ENCODE measurements around the gene KIDINS220.

KIDINS220 gene

DNA sequence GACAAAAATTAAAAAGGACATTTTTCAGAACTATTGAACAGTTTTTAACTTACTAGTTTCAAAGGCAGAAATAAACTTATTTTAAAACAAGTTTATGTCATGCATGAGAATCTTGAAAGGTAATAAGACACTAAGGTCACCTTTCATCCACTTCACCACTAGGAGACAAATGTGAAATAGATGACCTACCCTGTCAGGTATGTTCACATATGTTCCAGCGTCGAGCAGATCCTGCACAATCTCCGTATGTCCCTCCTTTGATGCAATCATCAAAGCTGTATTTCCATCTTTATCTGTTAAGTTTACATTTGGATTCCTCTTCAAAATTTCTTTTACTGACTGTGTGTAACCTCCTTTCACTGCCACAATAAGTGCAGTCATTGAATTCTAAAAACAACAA lies 34.7 kb downstream of the KIDINS220 start:
- no peak for DNase-seq

DNA sequence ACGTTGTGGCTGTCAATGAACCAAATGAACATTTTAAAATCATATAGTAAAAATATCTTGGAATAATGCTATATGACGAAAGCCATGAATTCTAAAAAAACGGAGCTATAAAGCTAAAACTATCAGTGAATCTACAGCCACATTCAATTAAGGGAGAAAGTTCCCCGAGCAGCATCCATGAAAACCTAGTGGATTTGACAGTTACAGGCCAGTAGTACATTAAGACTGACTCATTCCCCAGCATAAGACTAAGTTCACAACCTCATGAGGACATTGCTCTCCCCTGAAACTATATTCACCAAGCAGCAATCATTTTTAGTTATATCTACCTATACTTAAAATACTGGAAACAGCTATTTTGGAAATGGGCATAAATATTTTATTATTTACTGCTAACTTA lies 36.6 kb downstream of the KIDINS220 start:
- no peak for DNase-seq

DNA sequence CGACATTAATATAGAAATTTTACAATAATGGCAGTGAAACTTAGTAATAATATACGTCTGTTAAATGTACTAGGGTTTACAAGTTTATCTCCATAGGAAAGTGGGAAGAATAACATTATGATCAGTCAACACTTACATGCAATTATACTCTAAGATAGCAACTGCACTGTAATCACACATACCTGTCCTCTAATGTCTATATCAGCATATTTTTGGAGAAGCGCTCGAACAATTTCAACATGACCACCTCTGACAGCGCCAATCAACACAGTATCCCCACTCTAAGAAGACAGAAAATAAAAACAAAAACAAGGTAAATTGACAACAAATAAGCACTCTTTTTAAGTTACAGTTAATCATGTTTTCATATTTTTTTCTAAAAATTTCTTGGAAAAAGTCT lies 37.2 kb downstream of the KIDINS220 start:
- DNase-seq, result no peak

DNA sequence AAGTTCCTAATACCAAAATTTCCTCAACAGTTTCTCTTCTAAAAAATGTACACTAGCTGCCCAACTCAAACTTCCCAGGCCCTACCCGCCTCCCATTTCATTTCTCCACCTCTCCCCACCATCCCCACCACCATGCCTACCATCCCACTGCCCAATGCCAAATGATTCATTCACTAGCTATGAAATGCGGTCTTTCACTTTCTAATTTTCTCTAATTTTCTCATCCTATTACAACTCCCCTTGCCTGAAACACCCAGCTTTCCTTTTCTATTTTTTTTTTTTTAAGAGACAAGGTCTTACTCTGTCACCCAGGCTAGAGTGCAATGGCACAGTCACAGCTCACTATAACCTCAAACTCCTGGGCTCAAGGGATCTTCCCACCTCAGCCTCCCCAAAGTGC lies 38.4 kb downstream of the KIDINS220 start:
- no peak for DNase-seq

DNA sequence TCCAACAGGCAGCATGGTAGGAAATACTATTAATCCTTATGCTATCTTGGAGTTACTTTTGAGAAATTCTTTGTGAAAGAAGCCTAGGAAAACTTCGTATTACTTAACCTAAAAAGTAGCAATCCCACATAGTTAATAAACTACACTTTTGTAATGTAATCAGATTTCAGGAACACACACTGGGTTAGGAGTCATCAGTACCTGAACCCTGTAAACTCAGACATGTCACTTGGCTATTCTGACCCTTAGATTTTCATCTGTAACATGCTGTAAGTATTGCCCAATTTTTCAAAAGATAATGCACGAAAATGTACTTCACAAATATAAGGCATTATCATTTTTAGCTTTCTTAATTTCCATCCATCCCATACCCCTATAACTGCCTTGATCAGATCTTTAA lies 39.0 kb downstream of the KIDINS220 start:
- DNase-seq, result no peak

DNA sequence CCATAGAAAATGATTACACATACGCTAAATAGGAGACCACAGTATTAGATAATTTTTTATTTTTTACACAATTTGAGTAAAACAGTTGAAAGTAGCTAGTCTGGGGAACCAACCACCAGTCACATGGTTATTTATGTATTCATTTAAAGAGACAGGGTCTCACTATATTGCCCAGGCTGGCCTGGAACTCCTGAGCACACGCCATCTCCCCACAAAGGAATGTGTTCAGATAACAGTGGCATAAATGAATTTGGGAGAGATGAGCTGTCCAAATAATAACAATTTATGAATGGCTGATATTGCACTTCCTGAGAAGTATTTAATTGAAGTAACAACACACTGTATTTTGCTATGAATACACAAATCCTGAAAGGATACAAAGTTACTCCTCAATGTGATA lies 39.7 kb downstream of the KIDINS220 start:
- no peak for DNase-seq

DNA sequence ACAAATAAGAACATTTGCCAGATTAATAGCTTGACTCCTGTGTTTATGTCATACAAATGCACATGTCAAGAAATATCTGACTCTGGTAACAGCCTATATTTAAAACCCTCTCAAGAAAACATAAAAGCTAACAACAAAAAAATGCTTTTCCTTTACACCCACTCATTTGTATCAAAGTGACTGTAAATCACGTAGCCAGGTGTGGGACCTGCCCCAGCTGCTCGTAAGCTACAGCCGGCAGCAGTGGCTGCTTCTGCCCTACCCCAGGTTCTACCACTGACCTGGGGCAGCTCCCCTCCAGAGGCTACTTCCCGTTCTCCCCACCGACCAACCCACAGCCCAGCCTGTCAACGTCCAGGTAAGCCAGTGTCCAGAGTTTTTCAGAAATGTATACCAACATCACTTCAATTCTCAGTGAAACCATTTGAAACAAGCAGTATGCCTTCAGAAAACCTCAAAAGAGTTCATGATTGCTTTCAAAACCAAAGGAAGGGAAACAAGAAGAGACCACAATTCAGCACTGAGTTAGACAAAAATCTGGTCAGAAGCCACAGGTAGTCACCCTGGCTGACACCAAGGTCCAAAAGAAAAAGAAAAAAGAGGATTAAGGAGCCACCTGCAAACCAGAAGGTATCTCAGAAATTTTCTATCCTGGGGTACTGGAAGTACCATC lies 40.4 kb downstream of the KIDINS220 start:
- no peak for DNase-seq

DNA sequence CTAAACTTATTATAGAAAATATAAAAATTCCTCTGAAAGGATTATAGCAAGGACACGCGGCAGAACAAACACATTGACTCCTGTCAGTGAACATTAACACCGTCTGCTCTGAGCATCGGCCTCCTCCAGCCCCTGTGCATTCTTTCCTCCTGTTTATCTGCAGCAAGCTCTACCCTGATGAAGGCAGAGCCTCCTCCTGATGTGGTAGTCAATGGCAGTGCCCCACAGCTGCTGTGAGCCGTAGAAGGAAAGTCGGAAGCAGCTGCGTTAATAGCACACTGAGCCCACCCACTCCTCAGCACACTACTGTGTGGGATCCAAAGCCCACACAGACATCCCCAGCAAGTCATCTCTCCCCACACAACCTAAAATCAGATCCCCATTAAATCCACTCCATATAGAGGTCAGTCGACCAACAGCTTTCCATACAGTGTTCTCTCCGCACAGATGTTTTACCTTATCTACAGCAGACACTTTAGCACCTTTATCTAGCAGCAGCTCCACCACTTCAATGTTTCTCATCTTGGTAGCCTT lies 41.0 kb downstream of the KIDINS220 start:
- no peak for DNase-seq

DNA sequence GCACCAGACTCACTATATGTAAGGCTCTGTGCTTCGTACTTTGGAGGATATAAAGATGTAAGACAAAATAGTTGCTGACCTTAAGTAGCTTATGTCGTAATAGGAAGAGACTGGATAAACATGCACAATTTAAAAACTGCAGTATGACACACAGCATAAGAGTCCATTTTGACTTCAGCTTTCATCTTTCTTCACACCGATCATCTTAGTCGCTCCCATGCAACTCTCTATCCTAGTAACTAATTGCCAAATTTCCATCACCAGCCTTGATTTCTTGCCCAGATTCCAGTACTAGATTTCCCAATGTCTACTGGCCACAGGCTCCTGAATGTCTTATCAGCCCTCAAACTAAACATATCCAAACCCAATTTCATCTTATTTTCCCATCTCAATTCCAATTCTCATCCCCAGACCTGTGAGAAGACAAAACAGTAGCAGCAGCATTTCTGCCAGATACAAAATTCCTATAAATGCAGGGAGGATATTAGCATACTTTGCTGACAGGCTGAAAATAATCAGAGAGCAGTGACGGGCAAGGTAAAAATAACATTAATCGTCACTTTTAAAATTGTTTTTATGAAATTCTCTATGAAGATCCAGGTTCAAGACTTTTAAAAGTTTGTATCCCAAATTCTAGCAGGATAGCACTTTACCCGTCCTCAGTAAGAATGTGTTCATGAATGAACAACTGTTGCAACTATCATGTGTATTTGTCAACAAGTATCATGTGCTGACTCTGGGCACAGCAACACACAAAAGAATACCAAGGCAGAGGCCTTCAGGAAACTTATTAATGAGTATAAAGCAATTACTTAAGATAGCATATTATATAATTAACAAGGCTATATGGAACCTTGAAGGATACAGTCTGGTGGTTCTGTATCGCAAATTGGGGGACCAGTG lies 42.2 kb downstream of the KIDINS220 start:
- no peak for DNase-seq

DNA sequence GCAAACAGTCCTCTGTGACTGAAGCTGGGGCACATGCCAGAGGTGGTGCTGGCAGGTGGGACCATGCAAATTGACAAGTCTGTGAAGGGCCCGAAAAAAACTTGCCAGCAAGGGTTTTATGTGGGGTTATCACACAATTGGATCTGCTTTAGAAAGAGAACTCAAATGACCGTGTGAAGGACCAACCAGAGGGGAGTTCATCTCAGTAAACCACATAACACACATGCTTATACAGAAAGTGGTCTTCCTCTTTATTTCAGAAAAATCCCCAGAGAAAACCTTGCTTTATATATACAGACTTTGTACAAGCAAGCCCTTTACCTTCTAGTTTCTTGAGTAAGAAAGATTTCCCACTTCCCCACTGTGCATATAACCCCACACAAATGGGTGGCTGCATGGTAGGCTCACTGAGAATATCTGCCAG lies 46.7 kb downstream of the KIDINS220 start:
- DNase-seq, result no peak

DNA sequence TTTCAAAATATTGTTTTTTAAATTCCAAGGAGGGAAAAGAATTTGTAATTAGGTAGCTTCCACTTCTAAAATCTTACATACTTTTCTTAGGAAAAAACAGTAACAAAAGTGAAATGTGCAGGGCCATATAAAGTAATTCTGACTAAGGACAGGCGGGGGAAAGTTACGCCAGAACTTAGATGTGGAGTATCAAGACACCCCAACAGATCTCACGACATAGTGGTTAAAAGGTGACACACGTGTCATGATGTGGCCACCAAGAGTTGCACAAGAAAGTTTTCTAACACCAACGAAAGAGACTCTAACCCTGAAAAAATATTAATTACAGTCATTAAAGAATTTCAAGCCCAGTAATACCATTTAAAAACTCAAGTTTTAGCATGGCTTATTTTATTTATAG lies 51.0 kb downstream of the KIDINS220 start:
- DNase-seq, result no peak

DNA sequence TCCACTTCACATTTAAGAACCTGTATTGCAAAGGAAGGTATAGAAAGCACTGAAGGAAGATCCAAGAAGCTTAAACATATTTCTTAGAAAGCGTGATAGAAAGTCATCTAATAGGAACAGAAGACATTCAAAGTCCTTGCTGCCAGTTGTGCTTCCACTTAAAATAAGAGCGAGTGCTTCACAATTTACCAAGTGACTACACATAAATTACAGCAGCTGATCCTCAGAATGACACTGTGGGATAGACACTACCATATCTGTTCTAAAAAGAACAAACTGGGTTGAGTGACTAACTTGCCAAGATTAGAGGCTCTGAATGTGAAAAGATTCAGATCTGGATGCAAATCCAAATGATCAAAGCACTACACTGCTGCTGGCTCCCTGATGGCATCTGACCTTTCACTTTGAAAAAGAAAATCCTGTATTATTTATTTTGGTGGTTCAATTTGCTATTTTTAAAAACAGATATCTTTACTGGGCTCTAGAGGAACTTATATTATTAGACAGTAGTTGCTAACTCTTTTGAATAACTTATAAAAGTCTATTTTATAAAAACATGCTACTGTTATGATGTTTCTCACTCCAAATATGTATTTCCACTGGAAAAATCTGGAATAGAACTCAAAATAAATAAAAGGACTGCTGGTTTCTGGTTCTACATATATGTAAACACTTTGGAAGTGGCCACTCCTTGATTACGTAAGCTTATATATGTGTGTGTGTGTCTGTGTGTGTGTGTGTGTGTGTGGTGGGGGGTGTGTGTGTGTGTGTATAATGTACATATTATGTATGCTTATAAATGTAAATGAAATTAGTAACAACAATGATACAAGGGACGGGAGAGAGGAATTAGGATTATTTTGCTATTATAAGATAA lies 57.4 kb downstream of the KIDINS220 start:
- no peak for DNase-seq

DNA sequence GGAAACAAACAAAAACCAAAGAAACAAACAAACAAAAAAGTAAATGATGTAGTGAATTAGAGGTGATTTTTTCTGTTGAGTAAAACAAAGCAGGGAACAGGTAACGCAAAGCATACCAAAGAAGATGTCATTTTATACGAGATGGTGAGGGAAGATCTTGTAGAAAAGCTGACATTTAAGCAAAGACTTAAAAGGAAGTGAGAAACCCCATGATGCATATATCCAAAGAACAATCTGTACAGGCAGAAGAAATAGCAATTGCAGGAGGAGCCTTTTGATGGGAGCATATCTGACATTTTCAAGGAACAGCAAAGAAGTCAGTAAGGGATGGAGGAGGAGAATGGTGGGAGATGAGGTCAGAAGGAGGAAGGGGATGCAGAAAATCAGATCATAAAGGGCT lies 63.0 kb downstream of the KIDINS220 start:
- no peak for DNase-seq

DNA sequence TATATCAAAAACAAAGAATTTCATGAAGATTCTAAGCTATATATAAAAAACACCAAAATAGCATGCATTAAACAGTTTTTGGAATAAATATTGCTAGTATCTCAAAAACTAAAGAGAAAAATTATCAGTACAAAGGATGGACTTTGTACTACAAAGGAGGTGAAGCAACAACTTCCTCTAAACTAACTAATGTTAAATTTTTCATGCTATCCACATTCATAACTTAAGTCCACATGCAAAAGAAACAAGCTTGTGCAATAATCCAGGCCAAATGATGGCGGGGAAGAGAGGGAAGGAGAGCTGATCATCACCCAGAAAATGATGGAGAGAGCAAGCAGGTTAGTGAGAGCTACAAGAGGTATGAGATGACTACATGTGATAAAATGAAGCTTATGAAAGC lies 70.1 kb downstream of the KIDINS220 start:
- DNase-seq, result no peak

DNA sequence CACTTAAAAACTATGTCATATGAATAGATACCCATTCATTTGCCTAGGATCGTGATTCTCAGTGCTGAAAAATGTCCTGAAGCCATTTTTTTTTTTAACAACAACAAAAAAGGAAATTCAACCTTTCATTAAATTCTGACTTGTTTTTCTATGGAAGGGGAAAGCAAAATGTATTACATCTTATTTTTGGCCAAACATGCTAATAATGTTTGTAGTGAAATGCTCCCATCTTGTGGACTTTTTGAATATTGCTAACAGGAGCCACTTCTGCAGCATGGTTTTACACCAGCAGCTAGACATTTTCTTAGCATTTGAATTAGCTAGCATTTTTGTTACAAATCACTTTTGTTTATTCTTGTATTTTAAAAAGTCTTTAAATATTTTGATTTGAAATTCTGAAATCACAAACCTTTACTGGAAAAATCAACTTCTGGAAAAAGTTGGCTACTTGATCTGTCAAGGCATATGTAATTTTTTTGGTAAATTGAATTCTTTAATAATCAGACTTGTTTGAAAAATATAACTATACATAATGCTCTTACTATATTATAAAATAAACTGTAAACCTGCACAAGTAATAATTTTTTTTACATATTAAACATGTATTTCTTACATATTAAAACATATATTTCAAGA lies 75.8 kb downstream of the KIDINS220 start:
- peak; percentile 31 for DNase-seq

DNA sequence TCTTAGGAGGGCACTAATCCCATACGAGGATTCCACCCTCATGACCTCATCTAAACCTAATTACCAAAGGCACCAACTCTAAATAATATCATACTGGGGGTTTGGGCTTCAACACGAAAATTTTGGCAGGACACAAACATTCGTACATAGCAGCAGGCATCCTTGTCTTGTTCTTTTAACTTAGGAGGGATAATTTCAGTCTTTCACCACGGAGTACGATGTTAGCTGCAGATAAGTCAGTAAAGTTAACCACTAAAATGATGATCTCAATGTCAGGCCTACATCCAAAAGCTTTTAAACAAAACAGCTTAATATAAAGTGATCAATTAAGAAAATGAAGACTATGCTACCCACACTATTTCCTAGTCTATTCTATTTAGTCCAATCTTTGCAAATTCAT lies 80.7 kb downstream of the KIDINS220 start:
- no peak for DNase-seq

DNA sequence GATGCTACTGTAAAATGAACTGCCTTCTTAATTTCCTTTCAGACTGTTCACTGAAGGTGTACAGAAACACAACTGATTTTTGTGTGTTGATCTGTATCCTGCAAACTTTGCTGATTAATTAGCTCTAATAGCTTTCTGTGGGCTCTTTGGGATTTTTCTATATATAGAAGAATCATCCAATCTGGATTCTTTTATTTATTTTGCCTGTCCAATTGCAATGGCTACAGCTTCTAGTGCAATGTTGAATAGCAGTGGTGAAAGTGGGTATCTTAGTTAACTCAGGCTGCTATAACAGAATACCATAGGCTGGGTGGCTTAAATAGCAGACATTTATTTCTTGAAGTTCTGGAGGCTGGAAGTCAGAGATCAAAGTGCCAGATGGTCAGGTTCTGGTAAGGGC lies 81.2 kb downstream of the KIDINS220 start:
- DNase-seq, result no peak

DNA sequence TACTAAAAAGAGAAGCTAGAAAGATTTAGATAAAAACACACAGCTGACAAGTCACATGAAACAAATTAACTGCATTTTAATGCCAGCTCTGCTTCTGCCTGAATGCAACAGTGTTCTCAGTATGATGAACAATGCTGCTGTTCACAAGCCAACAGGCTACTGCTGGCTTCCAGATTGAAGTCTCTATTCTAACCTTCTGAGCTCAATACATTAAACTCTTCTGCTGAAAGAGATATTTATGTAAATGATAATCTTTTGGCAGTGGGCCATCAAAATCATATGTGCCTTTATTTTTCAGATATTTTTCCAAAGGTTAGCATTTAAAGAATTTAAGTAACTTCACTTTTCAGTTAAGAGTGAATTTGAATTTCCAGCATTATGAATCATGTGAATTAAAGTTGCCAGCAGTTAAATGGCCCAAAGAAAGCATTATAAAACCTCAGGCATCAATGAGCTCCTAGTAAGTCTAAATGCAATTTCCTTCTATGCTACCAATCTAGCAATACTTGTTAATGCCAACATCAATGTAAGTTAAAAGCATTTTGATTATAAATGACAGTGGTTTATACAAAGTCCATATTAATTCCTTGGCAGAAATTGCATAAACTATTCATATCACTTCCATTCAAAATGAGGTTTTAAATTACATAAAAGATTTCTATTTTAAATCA lies 83.2 kb downstream of the KIDINS220 start:
- no peak for DNase-seq

DNA sequence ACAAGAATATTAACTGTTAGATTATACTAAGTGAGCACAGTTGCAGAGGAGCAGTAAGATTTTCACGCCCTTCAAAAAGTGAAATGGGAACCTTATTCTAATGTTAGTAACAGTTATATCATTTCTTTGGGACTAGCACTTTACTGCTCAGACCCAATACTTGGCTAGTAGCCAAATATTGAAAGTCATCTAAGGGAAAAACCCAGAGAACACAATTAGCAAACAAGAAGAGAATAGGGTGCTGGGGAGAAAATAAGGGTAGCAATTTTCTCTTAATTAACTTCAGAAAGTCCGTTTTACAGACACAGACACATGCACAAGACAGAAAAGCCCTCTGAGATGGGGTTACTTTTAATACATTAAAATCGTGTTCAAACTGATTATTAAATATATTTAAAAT lies 83.8 kb downstream of the KIDINS220 start:
- no peak for DNase-seq

DNA sequence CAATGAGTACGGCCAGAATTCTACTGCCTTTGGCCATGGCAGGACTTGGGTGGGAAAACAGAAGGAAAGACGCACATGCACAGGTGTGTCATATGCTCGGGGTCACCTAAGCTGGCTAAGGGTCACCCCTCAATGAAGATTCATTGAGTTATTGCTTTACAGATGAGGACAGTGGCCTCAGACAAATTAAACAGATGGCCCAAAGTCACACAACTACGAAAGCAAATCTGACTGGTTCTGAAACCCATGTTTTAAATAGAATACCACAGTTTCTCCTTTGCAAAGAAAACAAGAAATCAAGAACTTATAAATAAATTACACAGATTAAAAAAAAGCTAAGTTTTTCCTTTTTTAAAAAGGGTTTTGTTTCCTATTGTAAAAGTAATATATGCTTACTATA lies 85.0 kb downstream of the KIDINS220 start:
- no peak for DNase-seq

DNA sequence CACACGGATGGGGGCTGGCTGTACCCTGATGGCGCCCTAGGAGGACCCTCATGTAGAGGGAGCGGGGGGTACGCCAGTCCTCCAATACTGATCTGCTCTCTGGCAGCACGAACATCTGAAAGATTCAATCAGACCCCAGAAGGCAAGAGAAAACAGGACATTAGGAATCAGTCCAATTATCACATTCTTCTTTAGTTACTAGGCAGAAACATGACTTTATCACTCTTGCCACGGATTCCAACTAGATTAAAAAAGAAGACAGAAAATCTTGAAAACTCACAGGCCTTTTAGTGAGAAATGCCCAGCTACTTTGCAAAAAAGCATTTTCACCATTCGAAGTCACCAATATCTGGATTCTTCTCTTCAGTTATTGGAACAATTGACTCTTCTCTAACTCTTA lies 87.2 kb downstream of the KIDINS220 start:
- no peak for DNase-seq

DNA sequence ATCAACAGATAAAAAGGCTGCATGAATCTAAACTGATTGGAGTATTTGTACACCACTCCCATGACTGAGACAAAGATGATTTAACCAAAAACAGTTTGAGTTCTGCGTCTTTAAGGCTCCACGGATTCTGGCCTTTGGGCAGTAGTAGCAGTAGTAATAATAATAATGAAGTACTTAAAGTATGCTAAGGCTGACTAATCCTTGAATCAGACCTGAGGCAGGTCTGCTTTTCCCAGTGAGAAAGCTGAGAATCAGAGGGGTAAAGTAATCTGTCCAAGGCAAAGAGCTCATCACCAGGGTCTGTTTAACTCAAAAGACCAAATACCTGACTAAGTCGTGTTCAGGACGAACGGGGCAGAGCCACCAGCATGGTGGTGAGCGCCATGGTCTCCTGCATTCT lies 94.2 kb downstream of the KIDINS220 start:
- DNase-seq, result no peak

All from CD4-positive, alpha-beta T cell treated with Interleukin-17A for 1 hour (primary cell).